Upper lobe of left lung (tissue), 6 donors: ENCODE data around the gene SNX17. TPM values are rescaled to one million over a fixed set of nuclear protein-coding genes. Genes with fewer than 3 reads are reported as not detected.

Experiments used
- ATAC-seq, 2 donors: fragments of 200-7000 bp; cut with Tn5 transposase; one replicate each; pipeline ENCODE4 v1.9.1; 2022; ENCODE audit warnings: mild to moderate bottlenecking in 2 of 2, moderate library complexity in 2 of 2; ENCODE audit not compliant: low FRiP score in 2 of 2
- DNase-seq, 2 donors: peaks; one replicate each; pipeline ENCODE4 v3.0.0-alpha.2; 2019 to 2020
- H3K27ac ChIP-seq, 4 donors: fragments of 200-600 bp; sonication (generic); one replicate each; pipeline ENCODE4 v1.5.1; 2016 to 2019
- H3K27me3 ChIP-seq, 4 donors: fragments of 200-600 bp; sonication (generic); one replicate each; pipeline ENCODE4 v1.5.1; 2017 to 2019
- H3K36me3 ChIP-seq, 4 donors: fragments of 200-600 bp; sonication (generic); one replicate each; pipeline ENCODE4 v1.5.1; 2016 to 2019
- H3K4me1 ChIP-seq, 4 donors: fragments of 200-600 bp; sonication (generic); one replicate each; pipeline ENCODE4 v1.5.1; 2018 to 2019
- H3K4me3 ChIP-seq, 4 donors: fragments of 200-600 bp; sonication (generic); one replicate each; pipeline ENCODE4 v1.5.1; 2017 to 2019; ENCODE audit warnings: mild to moderate bottlenecking in 2 of 4, moderate library complexity in 1 of 4
- H3K9me3 ChIP-seq, 4 donors: fragments of 200-600 bp; sonication (generic); one replicate each; pipeline ENCODE4 v1.5.1; 2018 to 2019
- EP300 ChIP-seq, 4 donors: sonication (generic); formaldehyde crosslinking; IDR thresholded peaks; one replicate each; pipeline ENCODE4 v1.5.1; 2017; ENCODE audit warnings: antibody characterized with exemption in 4 of 4, control low read depth in 2 of 4
- POLR2A ChIP-seq, 4 donors: fragments of 450-650 bp; IDR thresholded peaks; one replicate each; pipeline ENCODE4 v1.5.1; 2016 to 2017; ENCODE audit warnings: antibody characterized with exemption in 4 of 4, mild to moderate bottlenecking in 2 of 4
- POLR2AphosphoS5 ChIP-seq, 2 donors: sonication (generic); formaldehyde crosslinking; IDR thresholded peaks; one replicate each; pipeline ENCODE4 v1.5.1; 2017; ENCODE audit warnings: antibody characterized with exemption in 2 of 2
- WGBS, 2 donors: methylation state at CpG; one replicate each; pipeline ENCODE4 v1.1.5; 2017 to 2018; 5-methylcytosine and 5-hydroxymethylcytosine counted together
- total RNA-seq, 6 donors: library from RNA; depleted of rRNA in 4 of 6; stranded (reverse); fragments of >200 nt in 4 of 6; gene quantifications; one replicate each; pipeline versions ENCODE4 v1.1.0 to v1.2.1, GENCODE V29; 2016 to 2021
- TF ChIP-seq, protein P1 (sequence below), 6 experiments: fragments of 450-650 bp in 4 of 6; fragments of 200-600 bp in 2 of 6; sonication (generic) in 2 of 6; IDR thresholded peaks; one replicate each; pipeline ENCODE4 v1.5.1; 2016 to 2019; ENCODE audit warnings: antibody characterized with exemption in 6 of 6
- donor health status: DM: no; HTN: no; CAD: no; lungs with moderate emphysema.
- donor health status: DM: no; HTN: yes; CAD: no; lungs with severe emphysema.

Gene SNX17
- total RNA-seq, 6 donors from 2014 or later, result 69.1 to 142 (median 113) TPM

DNA sequence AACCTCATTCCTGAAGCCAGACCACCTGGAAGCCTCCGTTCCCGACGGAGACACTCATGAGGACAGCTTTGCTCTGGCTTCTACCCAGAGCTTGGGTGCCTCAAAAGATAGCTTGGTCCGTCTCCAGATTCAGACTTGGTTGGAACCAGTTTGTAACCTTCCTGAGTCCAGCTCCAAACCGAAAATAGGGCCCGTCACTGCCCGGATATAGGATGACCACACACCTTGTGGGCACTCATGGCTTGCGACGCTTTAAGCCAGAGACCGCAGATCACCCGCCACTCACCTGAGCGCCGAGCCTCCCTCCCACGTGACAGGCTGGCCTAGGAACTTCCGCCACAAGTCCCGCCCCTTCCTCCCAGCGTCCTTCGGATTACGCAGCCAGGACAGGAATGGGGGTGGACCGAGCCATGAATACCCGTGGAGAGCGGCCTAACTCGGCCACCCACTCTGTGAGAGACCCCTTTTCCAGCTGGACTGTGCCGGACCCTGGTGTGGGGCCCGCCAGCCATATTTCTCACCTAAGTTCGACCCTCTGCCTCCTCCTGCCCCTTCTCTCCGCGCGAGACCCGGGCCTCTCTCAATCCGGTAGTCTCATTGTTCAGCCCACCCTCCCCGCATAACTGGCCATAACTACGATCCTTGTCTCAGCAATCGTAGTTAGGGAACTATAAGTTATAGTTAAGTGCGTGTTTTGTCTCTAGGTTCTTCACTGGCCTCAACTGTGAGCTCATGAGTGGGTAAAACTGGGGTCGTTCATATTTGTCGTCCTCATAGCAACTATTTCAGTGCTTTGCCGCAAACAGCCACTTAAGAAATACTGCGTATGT is 47.4 kb upstream of the SNX17 start, which contains the start of gene MPV17:
TSS of gene MPV17 (minus strand) at position 332 of the 830 bp plus-strand sequence. CDS start 580 bp downstream, outside the sequence.
- H3K9me3 ChIP-seq, result no peaks in the 10 kb centered on the region
- peak; percentile 55 to 95 (median 88) for TF ChIP-seq POLR2A (IDR thresholded peaks at IDR 0.05)
- no peak for TF ChIP-seq EP300 (IDR thresholded peaks at IDR 0.05)
- peak; percentile 90 to 94 for TF ChIP-seq POLR2AphosphoS5 (IDR thresholded peaks at IDR 0.05)
- peaks cover 17 to 27% (median 23%) of the 10 kb centered on the region in 4 donors for H3K4me1 ChIP-seq
- peak within 1 kb of the TSS; percentile 92 to 97 (median 95) for H3K27ac ChIP-seq
- H3K27me3 ChIP-seq, result no peaks in the 10 kb centered on the region
- WGBS, 2 donors, result 0 to 1% methylated on average over 15 to 32 of the region's 39 CpGs
- ATAC-seq (peak; percentile 96 to 98), DNase-seq (peak; percentile 89 to 95)
- H3K4me3 ChIP-seq, result peak within 1 kb of the TSS; percentile 27 to 93 (median 66)
- peaks cover 8 to 22% (median 14%) of the 10 kb centered on the region in 4 donors for H3K36me3 ChIP-seq

DNA sequence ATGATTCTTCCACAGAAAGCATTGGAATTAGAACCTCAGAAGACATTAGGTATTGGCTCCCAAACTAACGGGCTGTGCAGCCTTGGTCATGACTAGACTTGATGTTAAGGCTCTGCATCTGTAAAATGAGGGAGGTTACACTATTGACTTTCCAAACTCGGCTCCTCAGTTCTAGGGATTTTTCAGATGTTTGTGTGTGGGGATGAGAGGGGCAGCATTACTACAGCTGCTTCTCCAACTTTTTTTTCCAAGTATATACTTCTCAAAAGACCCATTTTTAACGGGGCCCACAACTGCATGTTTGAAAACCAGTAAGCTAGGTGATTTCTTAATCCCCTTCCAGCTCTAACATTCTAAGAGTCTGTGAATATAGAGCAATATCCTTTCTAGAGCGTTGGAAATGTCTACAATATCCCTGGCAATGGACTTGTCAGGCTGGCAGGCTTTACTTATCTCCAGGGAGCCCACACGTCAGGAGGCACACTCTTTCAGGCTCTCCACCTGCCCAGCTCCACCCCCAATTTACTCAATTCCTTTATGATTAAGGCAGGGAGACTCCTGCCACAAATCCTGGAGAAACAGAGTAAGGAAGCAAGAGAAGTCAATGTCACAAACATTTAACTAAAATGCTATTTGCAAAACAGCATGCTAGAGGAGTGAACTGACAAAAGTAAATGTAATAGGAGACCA is 46.7 kb upstream of the SNX17 start:
- TF ChIP-seq, protein P1, sequence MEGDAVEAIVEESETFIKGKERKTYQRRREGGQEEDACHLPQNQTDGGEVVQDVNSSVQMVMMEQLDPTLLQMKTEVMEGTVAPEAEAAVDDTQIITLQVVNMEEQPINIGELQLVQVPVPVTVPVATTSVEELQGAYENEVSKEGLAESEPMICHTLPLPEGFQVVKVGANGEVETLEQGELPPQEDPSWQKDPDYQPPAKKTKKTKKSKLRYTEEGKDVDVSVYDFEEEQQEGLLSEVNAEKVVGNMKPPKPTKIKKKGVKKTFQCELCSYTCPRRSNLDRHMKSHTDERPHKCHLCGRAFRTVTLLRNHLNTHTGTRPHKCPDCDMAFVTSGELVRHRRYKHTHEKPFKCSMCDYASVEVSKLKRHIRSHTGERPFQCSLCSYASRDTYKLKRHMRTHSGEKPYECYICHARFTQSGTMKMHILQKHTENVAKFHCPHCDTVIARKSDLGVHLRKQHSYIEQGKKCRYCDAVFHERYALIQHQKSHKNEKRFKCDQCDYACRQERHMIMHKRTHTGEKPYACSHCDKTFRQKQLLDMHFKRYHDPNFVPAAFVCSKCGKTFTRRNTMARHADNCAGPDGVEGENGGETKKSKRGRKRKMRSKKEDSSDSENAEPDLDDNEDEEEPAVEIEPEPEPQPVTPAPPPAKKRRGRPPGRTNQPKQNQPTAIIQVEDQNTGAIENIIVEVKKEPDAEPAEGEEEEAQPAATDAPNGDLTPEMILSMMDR (IDR thresholded peaks at IDR 0.05), result no peak
- TF ChIP-seq POLR2AphosphoS5 (IDR thresholded peaks at IDR 0.05) (no peak), EP300 (IDR thresholded peaks at IDR 0.05) (no peak), POLR2A (IDR thresholded peaks at IDR 0.05) (no peak)
- Histone ChIP-seq H3K36me3 (peaks cover 12 to 29% (median 21%) of the 10 kb centered on the region in 4 donors), H3K9me3 (no peaks in the 10 kb centered on the region), H3K27me3 (no peaks in the 10 kb centered on the region), H3K4me3 (peak overlapping the region; percentile 27 to 93 (median 66)), H3K27ac (peak overlapping the region; percentile 92 to 97 (median 95)), H3K4me1 (peaks cover 17 to 27% (median 23%) of the 10 kb centered on the region in 4 donors)
- peak in 1 of 2 donors; percentile 2 for ATAC-seq
- 23 to 24% methylated on average over 5 of the region's 5 CpGs for WGBS, 2 donors
- DNase-seq, result peak in 1 of 2 donors; percentile 61

DNA sequence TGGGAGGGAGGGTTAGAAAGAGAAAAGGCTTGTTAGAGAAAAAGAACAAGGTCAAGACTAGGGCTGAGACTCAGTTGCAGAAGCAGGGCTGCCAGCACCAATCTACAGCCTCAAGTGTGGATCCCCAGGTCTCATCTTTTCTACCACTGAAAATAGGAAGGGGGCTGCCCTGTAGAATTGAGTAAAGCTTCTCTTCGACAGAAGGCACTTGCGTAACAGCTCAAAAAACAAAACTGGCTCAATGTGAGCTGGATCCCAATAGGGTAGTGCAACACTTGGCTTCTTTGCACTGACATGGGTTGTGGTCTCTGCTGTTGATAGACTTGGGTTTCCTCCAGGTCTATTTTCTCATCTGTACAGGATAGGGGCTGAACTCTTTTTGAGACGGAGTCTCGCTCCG is 45.7 kb upstream of the SNX17 start:
- WGBS, 2 donors, result 80 to 91% methylated on average over 5 of the region's 5 CpGs
- Histone ChIP-seq H3K4me3 (no peak overlapping the region), H3K36me3 (peaks cover 20 to 39% (median 31%) of the 10 kb centered on the region in 4 donors), H3K27me3 (no peaks in the 10 kb centered on the region), H3K9me3 (no peaks in the 10 kb centered on the region), H3K4me1 (peaks cover 17 to 27% (median 23%) of the 10 kb centered on the region in 4 donors), H3K27ac (no peak overlapping the region)
- ATAC-seq (no peak), DNase-seq (no peak)
- TF ChIP-seq POLR2AphosphoS5 (IDR thresholded peaks at IDR 0.05) (no peak), EP300 (IDR thresholded peaks at IDR 0.05) (no peak), POLR2A (IDR thresholded peaks at IDR 0.05) (no peak)
- TF ChIP-seq, protein P1 (IDR thresholded peaks at IDR 0.05), result no peak

DNA sequence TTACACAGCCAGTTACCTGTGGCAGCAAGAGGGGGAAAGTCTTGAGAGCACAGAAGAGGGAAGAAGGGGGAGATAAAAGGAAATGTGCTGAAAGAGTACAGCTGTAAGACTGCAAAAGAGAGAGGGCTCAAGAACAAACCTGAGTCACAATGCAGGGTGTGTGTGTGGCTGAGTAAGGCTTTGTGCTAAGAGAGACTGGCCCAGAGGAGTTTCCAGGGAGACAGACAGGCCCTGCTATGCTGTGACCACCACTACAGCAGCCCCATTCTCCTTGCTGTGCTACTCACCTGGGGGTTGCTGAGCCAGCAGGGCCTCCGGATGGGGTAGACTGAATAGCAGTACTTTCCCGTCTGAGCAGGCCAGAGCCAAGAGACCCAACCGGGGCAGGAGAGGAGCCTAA is 35.1 kb upstream of the SNX17 start:
- no peak for DNase-seq
- no peaks in the 10 kb centered on the region for H3K9me3 ChIP-seq
- no peak for ATAC-seq
- H3K27ac ChIP-seq, result no peak overlapping the region
- WGBS, 2 donors, result 82 to 87% methylated on average over 3 of the region's 3 CpGs
- H3K36me3 ChIP-seq, result peaks cover 44 to 99% (median 80%) of the 10 kb centered on the region in 4 donors
- TF ChIP-seq, protein P1 (IDR thresholded peaks at IDR 0.05), result no peak
- TF ChIP-seq EP300 (IDR thresholded peaks at IDR 0.05), result no peak
- TF ChIP-seq POLR2A (IDR thresholded peaks at IDR 0.05), result no peak
- no peak for TF ChIP-seq POLR2AphosphoS5 (IDR thresholded peaks at IDR 0.05)
- H3K4me1 ChIP-seq, result no peaks in the 10 kb centered on the region
- H3K4me3 ChIP-seq, result no peak overlapping the region
- H3K27me3 ChIP-seq, result no peaks in the 10 kb centered on the region

DNA sequence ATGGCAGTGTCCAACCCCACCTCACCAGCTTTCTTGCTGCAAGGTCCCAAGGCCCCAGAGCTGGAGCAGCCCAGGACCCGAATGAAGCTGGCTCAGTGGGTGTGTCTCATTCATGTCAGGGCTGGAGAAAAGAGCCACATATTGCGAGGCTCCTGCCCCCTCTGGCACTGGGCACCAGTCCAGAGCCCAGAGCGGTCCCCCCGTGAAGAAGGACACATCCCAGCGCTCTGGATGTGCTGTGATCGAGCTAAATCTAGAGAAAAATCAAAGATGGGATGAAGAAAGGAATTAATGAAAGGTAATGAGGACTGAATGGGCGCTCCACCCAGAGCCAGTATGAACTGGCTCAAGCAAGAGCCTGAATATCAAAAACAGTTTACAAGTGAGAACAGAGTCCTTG is 34.2 kb upstream of the SNX17 start:
- DNase-seq (no peak), ATAC-seq (no peak)
- H3K36me3 ChIP-seq, result peaks cover 47 to 99% (median 84%) of the 10 kb centered on the region in 4 donors
- H3K27ac ChIP-seq, result no peak overlapping the region
- no peaks in the 10 kb centered on the region for H3K4me1 ChIP-seq
- TF ChIP-seq, protein P1 (IDR thresholded peaks at IDR 0.05), result no peak
- TF ChIP-seq EP300 (IDR thresholded peaks at IDR 0.05) (no peak), POLR2A (IDR thresholded peaks at IDR 0.05) (no peak), POLR2AphosphoS5 (IDR thresholded peaks at IDR 0.05) (no peak)
- no peaks in the 10 kb centered on the region for H3K27me3 ChIP-seq
- no peaks in the 10 kb centered on the region for H3K9me3 ChIP-seq
- WGBS, 2 donors, result 92 to 99% methylated on average over 7 of the region's 7 CpGs
- H3K4me3 ChIP-seq, result no peak overlapping the region
